IMR-90 (cell line): Measurements from ENCODE around the gene UBE2N.
"Not testable (repeated sequence)": the region's sequence is repeated elsewhere in the genome, so short reads cannot be mapped to it uniquely, and the experiment has no call there.

Experiments used
- CEBPB ChIP-seq: IDR thresholded peaks from 2 replicates; pipeline ENCODE4 v1.6.1; 2012; ENCODE audit warnings: low read depth, low read length, improper control_type of control experiment
- CHD1 ChIP-seq: IDR thresholded peaks from 2 replicates; pipeline ENCODE4 v1.6.1; 2012; ENCODE audit warnings: low read depth, low read length, improper control_type of control experiment
- FOS ChIP-seq: fragments of 150-350 bp; IDR thresholded peaks from 2 replicates; pipeline ENCODE4 v1.6.1; 2016; ENCODE audit warnings: low read depth, low read length
- MAZ ChIP-seq: IDR thresholded peaks from 2 replicates; pipeline ENCODE4 v1.6.1; 2012; ENCODE audit warnings: low read depth, mild to moderate bottlenecking, low read length, improper control_type of control experiment, moderate library complexity, borderline replicate concordance
- MXI1 ChIP-seq: IDR thresholded peaks from 2 replicates; pipeline ENCODE4 v1.6.1; 2012; ENCODE audit warnings: low read depth, mild to moderate bottlenecking, low read length, moderate library complexity, borderline replicate concordance
- NFE2L2 ChIP-seq: fragments of 150-350 bp; IDR thresholded peaks from 2 replicates; pipeline ENCODE4 v1.6.1; 2016; ENCODE audit warnings: low read depth, mild to moderate bottlenecking, low read length
- POLR2A ChIP-seq: IDR thresholded peaks from 2 replicates; pipeline ENCODE4 v1.6.1; 2012; ENCODE audit warnings: mild to moderate bottlenecking, low read depth, low read length
- RAD21 ChIP-seq: IDR thresholded peaks from 2 replicates; pipeline ENCODE4 v1.6.1; 2012; ENCODE audit warnings: low read length, improper control_type of control experiment
- RCOR1 ChIP-seq: IDR thresholded peaks from 2 replicates; pipeline ENCODE4 v1.6.1; 2012; ENCODE audit warnings: mild to moderate bottlenecking, low read length, improper control_type of control experiment; ENCODE audit not compliant: insufficient replicate concordance
- TF ChIP-seq, protein P1 (sequence below): conservative IDR thresholded peaks from 2 replicates; pipeline ENCODE4 v1.5.1; 2012; ENCODE audit warnings: mild to moderate bottlenecking, low read depth, low read length, improper control_type of control experiment
- TF ChIP-seq, protein P2 (sequence below): fragments of 150-350 bp; IDR thresholded peaks from 2 replicates; pipeline ENCODE4 v1.6.1; 2017; ENCODE audit warnings: mild to moderate bottlenecking, antibody characterized with exemption, low read length, low read depth
- TF ChIP-seq, protein P3 (sequence below): fragments of 150-350 bp; IDR thresholded peaks from 2 replicates; pipeline ENCODE4 v1.6.1; 2016; ENCODE audit warnings: low read depth, mild to moderate bottlenecking, low read length, moderate library complexity, borderline replicate concordance

DNA sequence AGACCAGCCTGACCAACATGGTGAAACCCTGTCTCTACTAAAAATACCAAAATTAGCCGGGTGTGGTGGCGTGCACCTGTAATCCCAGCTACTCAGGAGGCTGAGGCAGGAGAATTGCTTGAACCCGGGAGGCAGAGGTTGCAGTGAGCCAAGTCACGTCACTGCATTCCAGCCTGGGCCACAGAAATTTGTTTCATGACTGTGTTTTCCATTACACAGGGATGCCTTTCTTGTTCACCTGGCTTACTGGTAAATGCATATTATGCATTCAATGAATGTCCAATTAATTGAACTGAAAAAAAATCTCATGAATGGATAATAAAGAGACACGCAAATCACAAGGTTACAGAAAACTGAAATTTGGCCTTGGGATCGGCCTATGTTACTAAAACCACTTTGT, 9.7 kb downstream of the UBE2N start:
- TF ChIP-seq, protein P1, sequence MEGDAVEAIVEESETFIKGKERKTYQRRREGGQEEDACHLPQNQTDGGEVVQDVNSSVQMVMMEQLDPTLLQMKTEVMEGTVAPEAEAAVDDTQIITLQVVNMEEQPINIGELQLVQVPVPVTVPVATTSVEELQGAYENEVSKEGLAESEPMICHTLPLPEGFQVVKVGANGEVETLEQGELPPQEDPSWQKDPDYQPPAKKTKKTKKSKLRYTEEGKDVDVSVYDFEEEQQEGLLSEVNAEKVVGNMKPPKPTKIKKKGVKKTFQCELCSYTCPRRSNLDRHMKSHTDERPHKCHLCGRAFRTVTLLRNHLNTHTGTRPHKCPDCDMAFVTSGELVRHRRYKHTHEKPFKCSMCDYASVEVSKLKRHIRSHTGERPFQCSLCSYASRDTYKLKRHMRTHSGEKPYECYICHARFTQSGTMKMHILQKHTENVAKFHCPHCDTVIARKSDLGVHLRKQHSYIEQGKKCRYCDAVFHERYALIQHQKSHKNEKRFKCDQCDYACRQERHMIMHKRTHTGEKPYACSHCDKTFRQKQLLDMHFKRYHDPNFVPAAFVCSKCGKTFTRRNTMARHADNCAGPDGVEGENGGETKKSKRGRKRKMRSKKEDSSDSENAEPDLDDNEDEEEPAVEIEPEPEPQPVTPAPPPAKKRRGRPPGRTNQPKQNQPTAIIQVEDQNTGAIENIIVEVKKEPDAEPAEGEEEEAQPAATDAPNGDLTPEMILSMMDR: not testable (repeated sequence)
- TF ChIP-seq MXI1, POLR2A, NFE2L2, CHD1, MAZ, FOS, RAD21, CEBPB, RCOR1: not testable (repeated sequence)
- TF ChIP-seq, protein P2, sequence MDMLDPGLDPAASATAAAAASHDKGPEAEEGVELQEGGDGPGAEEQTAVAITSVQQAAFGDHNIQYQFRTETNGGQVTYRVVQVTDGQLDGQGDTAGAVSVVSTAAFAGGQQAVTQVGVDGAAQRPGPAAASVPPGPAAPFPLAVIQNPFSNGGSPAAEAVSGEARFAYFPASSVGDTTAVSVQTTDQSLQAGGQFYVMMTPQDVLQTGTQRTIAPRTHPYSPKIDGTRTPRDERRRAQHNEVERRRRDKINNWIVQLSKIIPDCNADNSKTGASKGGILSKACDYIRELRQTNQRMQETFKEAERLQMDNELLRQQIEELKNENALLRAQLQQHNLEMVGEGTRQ: not testable (repeated sequence)
- TF ChIP-seq, protein P3, sequence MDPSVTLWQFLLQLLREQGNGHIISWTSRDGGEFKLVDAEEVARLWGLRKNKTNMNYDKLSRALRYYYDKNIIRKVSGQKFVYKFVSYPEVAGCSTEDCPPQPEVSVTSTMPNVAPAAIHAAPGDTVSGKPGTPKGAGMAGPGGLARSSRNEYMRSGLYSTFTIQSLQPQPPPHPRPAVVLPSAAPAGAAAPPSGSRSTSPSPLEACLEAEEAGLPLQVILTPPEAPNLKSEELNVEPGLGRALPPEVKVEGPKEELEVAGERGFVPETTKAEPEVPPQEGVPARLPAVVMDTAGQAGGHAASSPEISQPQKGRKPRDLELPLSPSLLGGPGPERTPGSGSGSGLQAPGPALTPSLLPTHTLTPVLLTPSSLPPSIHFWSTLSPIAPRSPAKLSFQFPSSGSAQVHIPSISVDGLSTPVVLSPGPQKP: not testable (repeated sequence)
